GM12878 (cell line): Measurements from ENCODE around the gene CNTNAP2. TPM values are rescaled to one million over a fixed set of nuclear protein-coding genes. Genes with fewer than 3 reads are reported as not detected.

ENCODE experiments used
- ATAC-seq: fragments of 200-7000 bp; cut with Tn5 transposase; 3 replicates; pipeline ENCODE4 v1.9.1; 2020; ENCODE audit warnings: mild to moderate bottlenecking, moderate library complexity
- BruUV-seq: library from RNA; stranded (reverse); fragments of 400-500 nt; replicated peaks from 2 replicates; lab custom pipeline; 2021; lab: Mats Ljungman, UMichigan
- CTCF ChIA-PET: fragments of 300-600 bp; sonication (Branson Sonifier 250); formaldehyde crosslinking; extraction: SDS; loops from one replicate; lab custom pipeline; 2021; ENCODE audit warnings: inconsistent platforms; lab: Yijun Ruan, JAX
- POLR2A ChIA-PET: fragments of 350-600 bp; formaldehyde crosslinking; extraction: SDS; loops from one replicate; lab custom pipeline; 2021; ENCODE audit warnings: inconsistent platforms; lab: Charles Lee
- RAD21 ChIA-PET: fragments of 300-600 bp; sonication (Branson Sonifier 250); formaldehyde crosslinking; loops from one replicate; lab custom pipeline; 2023; ENCODE audit warnings: antibody characterized with exemption; ENCODE audit not compliant: unreplicated experiment; lab: Charles Lee
- SMC1A ChIA-PET: fragments of 300-600 bp; sonication (Branson Sonifier 250); formaldehyde crosslinking; loops from one replicate; lab custom pipeline; 2023; ENCODE audit not compliant: unreplicated experiment, uncharacterized antibody; lab: Charles Lee
- DNase-seq: peaks from one replicate; pipeline ENCODE4 v3.0.0-alpha.2; 2011; ENCODE audit warnings: low read depth, low spot score
- FAIRE-seq: peaks from 3 replicates; lab custom pipeline; 2011; peaks lifted over from hg19 to GRCh38; lab: Jason Lieb, UNC
- H2AFZ ChIP-seq: 2 replicates; pipeline ENCODE4 v1.6.0; 2011; ENCODE audit warnings: low read depth, low read length, control low read depth; ENCODE audit not compliant: control insufficient read depth
- H3K27ac ChIP-seq: 2 replicates; pipeline ENCODE4 v1.5.1; 2011; ENCODE audit warnings: control low read depth; ENCODE audit not compliant: control insufficient read depth, insufficient read depth
- H3K27me3 ChIP-seq, 2 experiments: replicated peaks in 1 of 2; 2 replicates each; pipeline versions ENCODE4 v1.6.0 to v1.6.1; 2011; ENCODE audit warnings: low read length in 1 of 2; ENCODE audit not compliant: control insufficient read depth in 2 of 2, insufficient read depth in 2 of 2
- H3K36me3 ChIP-seq, 2 experiments: 2 replicates each; pipeline ENCODE4 v1.5.1; 2011; ENCODE audit warnings: low read length in 1 of 2; ENCODE audit not compliant: control insufficient read depth in 2 of 2, insufficient read depth in 2 of 2
- H3K4me1 ChIP-seq: 2 replicates; pipeline ENCODE4 v1.6.1; 2011; ENCODE audit warnings: mild to moderate bottlenecking, low read length, moderate library complexity, mixed read lengths; ENCODE audit not compliant: control insufficient read depth, insufficient read depth
- H3K4me2 ChIP-seq: 2 replicates; pipeline ENCODE4 v1.6.0; 2011; ENCODE audit warnings: control low read depth; ENCODE audit not compliant: control insufficient read depth, insufficient read depth
- H3K4me3 ChIP-seq: fragments of 200-600 bp; sonication (generic); 2 replicates; pipeline ENCODE4 v1.5.1; 2016
- H3K79me2 ChIP-seq: 2 replicates; pipeline ENCODE4 v1.6.0; 2011; ENCODE audit warnings: low read length; ENCODE audit not compliant: control insufficient read depth, insufficient read depth
- H3K9ac ChIP-seq: 2 replicates; pipeline ENCODE4 v1.8.0; 2011; ENCODE audit warnings: low read length, control low read depth, mixed read lengths; ENCODE audit not compliant: control insufficient read depth, insufficient read depth
- H3K9me3 ChIP-seq: replicated peaks from 3 replicates; pipeline ENCODE4 v1.5.1; 2011; ENCODE audit warnings: mild to moderate bottlenecking, low read length; ENCODE audit not compliant: control insufficient read depth, insufficient read depth
- H4K20me1 ChIP-seq: 2 replicates; pipeline ENCODE4 v1.6.0; 2011; ENCODE audit not compliant: control insufficient read depth, insufficient read depth
- HDAC2 ChIP-seq: fragments of 200-600 bp; sonication (generic); IDR thresholded peaks from 2 replicates; pipeline ENCODE4 v1.6.1; 2017
- IKZF2 ChIP-seq, 2 experiments: fragments of 450-650 bp; IDR thresholded peaks; 2 replicates each; pipeline ENCODE4 v1.6.1; 2017; ENCODE audit warnings: mild to moderate bottlenecking in 2 of 2, moderate library complexity in 2 of 2
- IRF3 ChIP-seq: fragments of 450-650 bp; IDR thresholded peaks from 2 replicates; pipeline ENCODE4 v1.6.1; 2014; ENCODE audit warnings: mild to moderate bottlenecking
- IRF4 ChIP-seq: IDR thresholded peaks from 2 replicates; pipeline ENCODE4 v1.6.1; 2011; ENCODE audit warnings: low read depth, low read length
- NFYA ChIP-seq: IDR thresholded peaks from 2 replicates; pipeline ENCODE4 v1.6.1; 2011; ENCODE audit warnings: low read depth, mild to moderate bottlenecking, low read length, improper control_type of control experiment, borderline replicate concordance
- RAD51 ChIP-seq: fragments of 450-650 bp; IDR thresholded peaks from 2 replicates; pipeline ENCODE4 v1.6.1; 2016; ENCODE audit warnings: moderate library complexity, mild to moderate bottlenecking, inconsistent platforms
- RBBP5 ChIP-seq: fragments of 200-600 bp; sonication (generic); conservative IDR thresholded peaks from 2 replicates; pipeline ENCODE4 v1.6.1; 2016
- SRF ChIP-seq, 2 experiments: IDR thresholded peaks; 2 replicates each; pipeline ENCODE4 v1.6.1; 2011; ENCODE audit warnings: low read depth in 2 of 2, low read length in 2 of 2, mild to moderate bottlenecking in 1 of 2, moderate library complexity in 1 of 2
- TARDBP ChIP-seq: IDR thresholded peaks from 2 replicates; pipeline ENCODE4 v1.6.1; 2016; ENCODE audit warnings: borderline replicate concordance
- TCF12 ChIP-seq: IDR thresholded peaks from 2 replicates; pipeline ENCODE4 v1.6.1; 2011; ENCODE audit warnings: low read depth, mild to moderate bottlenecking, low read length
- USF2 ChIP-seq: IDR thresholded peaks from 2 replicates; pipeline ENCODE4 v1.6.1; 2011; ENCODE audit warnings: low read depth, low read length, improper control_type of control experiment, borderline replicate concordance
- YY1 ChIP-seq: IDR thresholded peaks from 2 replicates; pipeline ENCODE4 v1.6.1; 2011; ENCODE audit warnings: low read depth, mild to moderate bottlenecking, low read length
- ZBED1 ChIP-seq: IDR thresholded peaks from 2 replicates; pipeline ENCODE4 v1.6.1; 2016; ENCODE audit warnings: borderline replicate concordance
- ZSCAN29 ChIP-seq: fragments of 450-650 bp; IDR thresholded peaks from 2 replicates; pipeline ENCODE4 v1.6.1; 2017; ENCODE audit warnings: mild to moderate bottlenecking, moderate library complexity
- WGBS: methylation state at CpG from one replicate; pipeline ENCODE4 v1.1.6; 2016; ENCODE audit warnings: low lambda C conversion rate; ENCODE audit not compliant: insufficient replicate concordance, insufficient coverage; ENCODE audit errors: missing lambda C conversion rate; 5-methylcytosine and 5-hydroxymethylcytosine counted together
- in situ Hi-C: fragments of 300-500 bp; cut with MboI; formaldehyde crosslinking; loops from 9 replicates; pipeline ENCODE4 v1.14.3; 2018; ENCODE audit warnings: mixed read lengths
- intact Hi-C: fragments of 100-400 bp; cut with micrococcal nuclease; formaldehyde crosslinking; loops from one replicate; pipeline ENCODE4 v1.14.2; 2022; ENCODE audit not compliant: unreplicated experiment
- polyA plus RNA-seq, 11 experiments: library from polyadenylated mRNA; depleted of rRNA in 4 of 11; unstranded in 6 of 11; stranded (reverse) in 5 of 11; fragments of >200 nt; fragmentation: Nextera tagmentation in 4 of 11; fragmentation: Illumina TruSeq in 1 of 11; extraction: Ambion mirVana in 4 of 11; extraction: Trizol in 1 of 11; gene quantifications; 1 replicate in 1 of 11; 2 replicates in 10 of 11; pipeline versions ENCODE4 v1.2.1 to v1.2.3, GENCODE V29; 2011 to 2016; ENCODE audit warnings: inconsistent platforms in 2 of 11, missing spikeins in 2 of 11, low read depth in 1 of 11
- total RNA-seq, 4 experiments: library from RNA; depleted of rRNA in 3 of 4; stranded (reverse); fragments of >200 nt in 3 of 4; fragmentation: Illumina TruSeq in 1 of 4; extraction: Trizol in 1 of 4; gene quantifications; 2 replicates each; pipeline versions ENCODE4 v1.2.1 to v1.2.3, GENCODE V29; 2013 to 2021

CNTNAP2 gene
- total and polyA plus RNA-seq, 10 of the 15 experiments (the other 5 are each of a cell fraction or from before 2014, with no cell fraction given): 0.03 to 0.08 (median 0.03) TPM; not detected in 7

- no peak for TF ChIP-seq RBBP5
- no peak for TF ChIP-seq HDAC2
Observed at GRCh38 chr7:147818317-147818716, 1701.7 kb downstream of the CNTNAP2 start (continued).

GRCh38 chr7:147824671-147825070 is 1708.1 kb downstream of the CNTNAP2 start:
- SMC1A ChIA-PET: interaction anchor here (1.0 kb wide), 1 partner anchor 10 kb away, joined by 3 read pairs; no protein-coding TSS in a partner anchor
- no peak for DNase-seq
- H3K9me3 ChIP-seq: no peaks in the 10 kb centered on the region
- H3K9ac ChIP-seq: no peak overlapping the region
- no peak overlapping the region for H2AFZ ChIP-seq
- H3K4me3 ChIP-seq: no peak overlapping the region
- H3K36me3 ChIP-seq: no peaks in the 10 kb centered on the region
- TF ChIP-seq RAD51: peak; percentile 42; the same call in 1 of the 2 replicates
- no peak for TF ChIP-seq NFYA
- TF ChIP-seq TCF12: no peak
- TF ChIP-seq, all 136 proteins: peak for 1
- H4K20me1 ChIP-seq: no peaks in the 10 kb centered on the region
- CTCF ChIA-PET: interaction anchor here (0.5 kb wide), 1 partner anchor 33 kb away, joined by 3 read pairs; no protein-coding TSS in a partner anchor
- no TSS peak for BruUV-seq
- H3K27me3 ChIP-seq: no peaks in the 10 kb centered on the region
- RAD21 ChIA-PET: no interaction called here
- H3K27ac ChIP-seq: no peak overlapping the region
- ATAC-seq: no peak
- in situ Hi-C loops (no loop called here), intact Hi-C loops (no loop called here)
- POLR2A ChIA-PET: no interaction called here
- H3K4me1 ChIP-seq: no peaks in the 10 kb centered on the region
- no peak overlapping the region for H3K4me2 ChIP-seq
- H3K79me2 ChIP-seq: no peaks in the 10 kb centered on the region
- 0% methylated on average over 4 of the region's 4 CpGs for WGBS
- FAIRE-seq: no peak

GRCh38 chr7:147829016-147829415 is 1712.4 kb downstream of the CNTNAP2 start:
- Histone ChIP-seq H3K9ac (no peak overlapping the region), H3K36me3 (no peaks in the 10 kb centered on the region), H3K4me1 (no peaks in the 10 kb centered on the region), H3K4me3 (no peak overlapping the region), H4K20me1 (no peaks in the 10 kb centered on the region), H3K27ac (no peak overlapping the region), H3K4me2 (no peak overlapping the region), H3K27me3 (no peaks in the 10 kb centered on the region), H3K79me2 (no peaks in the 10 kb centered on the region), H2AFZ (no peak overlapping the region), H3K9me3 (no peaks in the 10 kb centered on the region; the same call in 2 of the 3 replicates)
- ChIA-PET CTCF (no interaction called here), SMC1A (no interaction called here), RAD21 (no interaction called here), POLR2A (no interaction called here)
- intact Hi-C loops (no loop called here), in situ Hi-C loops (no loop called here)
- no peak for DNase-seq
- no peak for ATAC-seq
- BruUV-seq: no TSS peak
- FAIRE-seq: no peak
- 77% methylated on average over 2 of the region's 2 CpGs for WGBS
- no peak for TF ChIP-seq ZSCAN29
- no peak for TF ChIP-seq YY1
- no peak for TF ChIP-seq IRF3
- TF ChIP-seq TARDBP: no peak
- no peak for TF ChIP-seq IKZF2 (IDR thresholded peaks at IDR 0.05)
- no peak for TF ChIP-seq IRF4
- TF ChIP-seq USF2: no peak
- TF ChIP-seq SRF (IDR thresholded peaks at IDR 0.05; ENCODE audit: low read depth in 2 of 2, low read length in 2 of 2): no peak
- no peak for TF ChIP-seq ZBED1
